ENCODE measurements around the gene PIP. TPM values are rescaled to one million over a fixed set of nuclear protein-coding genes. Genes with fewer than 3 reads are reported as not detected.
"Not testable (repeated sequence)": the region's sequence is repeated elsewhere in the genome, so short reads cannot be mapped to it uniquely, and the experiment has no call there.

PIP gene
- polyA plus RNA-seq, 3 donors from 2014 or later = not detected

DNA sequence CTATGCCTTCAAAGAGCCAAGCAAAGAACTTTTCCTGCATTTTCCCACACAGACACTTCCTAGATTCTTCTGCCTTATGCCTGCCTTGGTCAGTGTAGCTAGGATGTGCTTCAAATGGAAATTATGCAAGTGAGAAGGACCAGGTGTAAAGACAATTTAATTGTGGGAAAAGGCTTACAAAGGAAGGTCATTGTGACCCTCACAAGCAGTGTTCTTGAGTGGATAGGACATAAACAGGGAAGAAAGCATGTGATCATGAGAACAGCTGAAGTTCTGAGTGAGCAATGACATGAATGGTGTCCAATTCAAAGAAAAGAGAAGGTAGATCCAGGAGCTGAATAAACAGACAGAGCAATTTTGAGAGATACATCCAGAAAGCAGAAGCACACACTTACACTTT lies 1.3 kb upstream of the PIP start:
- Mint-ChIP-seq H3K4me1 (no peaks in the 10 kb centered on the region), H3K27ac (no peak overlapping the region), H3K4me3 (no peak overlapping the region), H3K27me3 (ENCODE audit: low read depth in 3 of 3) (peaks cover 1 to 8% (median 3%) of the 10 kb centered on the region in 3 donors), H3K36me3 (no peaks in the 10 kb centered on the region), H3K9me3 (peaks cover 0 to 12% (median under 1%) of the 10 kb centered on the region in 6 donors)
- DNase-seq = no peak

DNA sequence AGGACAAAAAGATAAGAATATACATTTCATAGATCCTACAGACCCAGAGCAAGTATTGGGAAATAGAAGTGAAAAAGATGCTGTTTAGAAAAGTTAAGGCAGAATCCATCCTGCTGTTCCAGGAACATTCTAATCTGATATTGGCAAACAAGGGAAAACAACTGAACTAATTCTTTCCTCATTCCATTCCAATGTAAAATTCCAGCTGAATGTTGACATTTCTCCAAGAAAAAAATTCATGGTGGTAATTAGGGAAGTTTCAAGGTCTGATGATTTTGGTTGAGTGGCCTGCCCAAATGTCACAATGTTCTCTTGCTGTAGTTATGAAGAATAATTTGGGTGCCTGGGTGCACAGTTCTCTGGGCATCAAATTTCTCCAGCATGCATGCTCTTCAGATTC lies 15.2 kb downstream of the PIP start:
- peaks cover 0 to 3% (median 0%) of the 10 kb centered on the region in 3 donors for H3K36me3 Mint-ChIP-seq
- peaks cover 3 to 11% (median 6%) of the 10 kb centered on the region in 3 donors for H3K27me3 Mint-ChIP-seq (ENCODE audit: low read depth in 3 of 3)
- no peaks in the 10 kb centered on the region for H3K4me1 Mint-ChIP-seq
- H3K4me3 Mint-ChIP-seq = no peak overlapping the region
- H3K9me3 Mint-ChIP-seq = peaks cover 0 to 10% (median 5%) of the 10 kb centered on the region in 6 donors
- no peak for DNase-seq
- H3K27ac Mint-ChIP-seq = no peak overlapping the region

DNA sequence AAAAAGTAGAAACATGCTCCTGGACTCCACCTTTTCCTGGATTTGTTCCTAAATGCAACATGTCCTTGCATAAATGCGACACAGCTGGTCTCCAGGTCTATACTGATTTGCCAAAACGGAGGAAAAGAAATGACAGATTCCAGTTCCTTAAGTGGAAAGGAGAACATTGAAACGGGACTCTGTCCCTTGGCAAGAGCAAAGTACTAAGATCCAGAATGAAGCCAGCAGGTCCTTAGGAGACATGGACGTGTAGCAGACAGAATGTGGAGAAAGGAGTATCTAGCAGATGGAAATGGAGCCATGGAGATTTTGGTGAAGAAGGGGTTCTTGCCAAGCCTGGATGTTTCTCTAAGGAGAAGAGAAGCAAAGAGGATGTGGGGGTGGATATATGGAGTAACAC lies 16.2 kb downstream of the PIP start:
- H3K9me3 Mint-ChIP-seq = peaks cover 0 to 10% (median 5%) of the 10 kb centered on the region in 6 donors
- peaks cover 4 to 11% (median 6%) of the 10 kb centered on the region in 3 donors for H3K27me3 Mint-ChIP-seq (ENCODE audit: low read depth in 3 of 3)
- no peak for DNase-seq
- peaks cover 0 to 3% (median 0%) of the 10 kb centered on the region in 3 donors for H3K36me3 Mint-ChIP-seq
- no peak overlapping the region for H3K27ac Mint-ChIP-seq
- no peaks in the 10 kb centered on the region for H3K4me1 Mint-ChIP-seq
- H3K4me3 Mint-ChIP-seq = no peak overlapping the region

DNA sequence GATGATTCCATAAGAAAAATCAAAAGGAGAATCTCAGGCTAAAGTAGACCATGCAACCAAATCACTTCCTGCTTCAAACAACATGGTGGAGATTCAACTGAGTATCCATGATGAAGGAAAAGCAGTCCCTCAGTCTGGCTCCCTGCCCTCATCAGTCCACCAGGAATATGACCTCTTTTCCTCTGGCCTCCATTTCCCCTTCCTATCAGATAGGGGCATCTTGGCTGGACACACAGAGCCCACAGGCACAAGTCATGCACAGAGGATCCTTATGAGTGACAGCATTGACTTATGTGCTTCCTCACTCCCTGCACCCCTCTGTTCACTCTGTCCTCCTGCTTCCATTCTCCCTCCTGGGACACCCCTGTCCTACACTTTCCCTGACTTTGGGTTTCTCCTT lies 16.8 kb downstream of the PIP start:
- Mint-ChIP-seq H3K9me3 (peaks cover 0 to 10% (median 5%) of the 10 kb centered on the region in 6 donors), H3K36me3 (peaks cover 0 to 3% (median 0%) of the 10 kb centered on the region in 3 donors), H3K4me1 (no peaks in the 10 kb centered on the region), H3K27me3 (ENCODE audit: low read depth in 3 of 3) (peaks cover 4 to 11% (median 6%) of the 10 kb centered on the region in 3 donors), H3K4me3 (no peak overlapping the region), H3K27ac (no peak overlapping the region)
- no peak for DNase-seq

DNA sequence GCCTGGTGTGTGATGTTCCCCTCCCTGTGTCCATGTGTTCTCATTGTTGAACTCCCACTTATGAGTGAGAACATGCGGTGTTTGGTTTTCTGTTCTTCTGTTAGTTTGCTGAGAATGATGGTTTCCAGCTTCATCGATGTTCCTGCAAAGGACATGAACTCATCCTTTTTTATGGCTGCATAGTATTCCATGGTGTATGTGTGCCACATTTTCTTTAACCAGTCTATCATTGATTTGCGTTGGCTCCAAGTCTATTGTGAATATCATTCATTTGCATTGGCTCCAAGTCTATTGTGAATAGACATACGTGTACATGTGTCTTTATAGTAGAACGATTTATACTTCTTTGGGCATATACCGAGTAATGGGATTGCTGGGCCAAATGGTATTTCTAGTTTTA lies 18.8 kb downstream of the PIP start:
- H3K36me3 Mint-ChIP-seq = not testable (repeated sequence)

DNA sequence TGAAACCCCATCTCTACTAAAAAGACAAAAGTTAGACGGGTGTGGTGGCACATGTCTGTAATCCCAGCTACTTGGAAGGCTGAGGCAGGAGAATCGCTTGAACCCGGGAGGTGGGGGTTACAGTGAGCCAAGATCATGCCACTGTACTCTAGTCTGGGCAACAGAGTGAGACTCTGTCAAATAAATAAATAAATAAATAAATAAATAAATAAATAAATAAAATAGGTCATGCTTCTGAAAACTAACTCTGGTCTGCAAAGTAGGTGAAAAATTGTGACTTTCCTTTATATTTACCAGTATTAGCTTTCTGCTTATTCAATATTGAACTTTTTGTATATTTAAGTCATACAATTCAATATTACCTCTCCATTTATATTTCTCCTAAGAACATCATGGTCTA lies 26.7 kb downstream of the PIP start:
- H3K4me1 Mint-ChIP-seq; H3K36me3 Mint-ChIP-seq; H3K9me3 Mint-ChIP-seq; H3K4me3 Mint-ChIP-seq; H3K27ac Mint-ChIP-seq; DNase-seq; H3K27me3 Mint-ChIP-seq (ENCODE audit: low read depth in 3 of 3): not testable (repeated sequence)

More for the DNA sequence above, 18.8 kb downstream of the PIP start:
- not testable (repeated sequence) for H3K27ac Mint-ChIP-seq; H3K9me3 Mint-ChIP-seq; H3K4me3 Mint-ChIP-seq; H3K27me3 Mint-ChIP-seq (ENCODE audit: low read depth in 3 of 3); DNase-seq; H3K4me1 Mint-ChIP-seq

DNA sequence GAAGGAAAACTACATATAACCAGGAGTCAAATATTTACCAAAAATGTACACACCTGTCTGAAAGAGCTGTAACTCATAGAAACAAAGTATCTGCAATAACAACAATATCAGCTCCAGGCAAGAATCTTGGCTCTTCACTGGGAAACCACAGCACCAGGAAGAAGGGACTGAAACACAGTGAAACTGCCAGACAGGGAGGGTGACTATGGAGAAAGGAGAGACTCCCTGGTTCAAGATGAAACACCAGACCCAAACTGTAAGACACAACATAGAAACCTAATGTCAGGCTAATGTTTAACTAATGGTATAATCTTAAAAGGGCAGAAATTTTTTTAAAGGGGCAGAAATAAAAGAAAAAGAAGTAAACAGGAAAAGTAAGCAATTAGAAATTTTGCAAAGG lies 39.8 kb downstream of the PIP start:
- Mint-ChIP-seq H3K9me3 (peaks cover 0 to 2% (median 0%) of the 10 kb centered on the region in 6 donors), H3K27me3 (ENCODE audit: low read depth in 3 of 3) (peaks cover 0 to 5% (median 2%) of the 10 kb centered on the region in 3 donors), H3K27ac (no peak overlapping the region), H3K4me1 (no peaks in the 10 kb centered on the region), H3K36me3 (no peaks in the 10 kb centered on the region), H3K4me3 (no peak overlapping the region)
- DNase-seq = no peak

DNA sequence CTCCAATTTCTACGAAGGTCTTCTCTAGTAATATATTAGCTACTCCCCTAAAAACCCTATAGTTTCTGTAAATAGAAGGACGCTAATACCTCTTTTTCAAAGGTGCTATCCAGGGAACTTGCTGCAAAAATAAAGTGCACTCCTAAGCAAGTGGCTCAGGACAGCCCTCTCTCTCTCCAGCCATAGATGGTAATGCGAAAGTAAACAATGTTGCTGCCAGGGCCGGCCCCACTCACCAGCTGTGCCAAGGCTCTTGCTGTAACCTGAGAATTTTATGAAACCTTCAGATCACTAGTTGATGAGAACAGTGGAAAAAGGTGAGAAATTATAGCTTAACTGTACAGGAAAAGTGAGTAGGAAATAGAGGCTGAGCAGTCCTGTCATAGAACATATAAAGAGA lies 40.5 kb downstream of the PIP start:
- Mint-ChIP-seq H3K4me3 (no peak overlapping the region), H3K27ac (no peak overlapping the region)

DNA sequence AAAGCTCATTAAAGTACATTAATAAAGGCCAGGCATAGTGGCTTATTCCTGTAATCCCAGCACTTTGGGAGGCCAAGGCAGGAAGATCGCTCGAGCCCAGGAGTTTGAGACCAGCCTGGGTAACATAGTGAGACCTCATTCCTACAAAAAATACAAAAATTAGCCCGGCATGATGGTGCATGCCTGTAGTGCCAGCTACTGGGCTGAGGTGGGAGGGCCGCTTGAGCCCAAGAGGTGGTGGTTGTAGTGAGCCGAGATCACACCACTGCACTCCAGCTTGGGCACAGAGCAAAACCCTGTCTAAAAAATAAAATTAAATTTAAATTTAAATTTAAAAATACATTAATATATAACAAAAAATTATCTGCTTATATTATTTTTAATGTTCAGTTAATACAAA lies 44.3 kb downstream of the PIP start:
- DNase-seq = no peak
- Mint-ChIP-seq H3K27ac (no peak overlapping the region), H3K9me3 (peaks cover 9 to 31% (median 12%) of the 10 kb centered on the region in 6 donors), H3K27me3 (ENCODE audit: low read depth in 3 of 3) (peaks cover 0 to 6% (median 4%) of the 10 kb centered on the region in 3 donors), H3K4me3 (no peak overlapping the region), H3K4me1 (no peaks in the 10 kb centered on the region), H3K36me3 (no peaks in the 10 kb centered on the region)

More for the DNA sequence above, 40.5 kb downstream of the PIP start:
- H3K36me3 Mint-ChIP-seq = no peaks in the 10 kb centered on the region
- peaks cover 0 to 8% (median 2%) of the 10 kb centered on the region in 3 donors for H3K27me3 Mint-ChIP-seq (ENCODE audit: low read depth in 3 of 3)
- H3K9me3 Mint-ChIP-seq = peaks cover 2 to 5% (median 3%) of the 10 kb centered on the region in 6 donors
- no peaks in the 10 kb centered on the region for H3K4me1 Mint-ChIP-seq
- no peak for DNase-seq

DNA sequence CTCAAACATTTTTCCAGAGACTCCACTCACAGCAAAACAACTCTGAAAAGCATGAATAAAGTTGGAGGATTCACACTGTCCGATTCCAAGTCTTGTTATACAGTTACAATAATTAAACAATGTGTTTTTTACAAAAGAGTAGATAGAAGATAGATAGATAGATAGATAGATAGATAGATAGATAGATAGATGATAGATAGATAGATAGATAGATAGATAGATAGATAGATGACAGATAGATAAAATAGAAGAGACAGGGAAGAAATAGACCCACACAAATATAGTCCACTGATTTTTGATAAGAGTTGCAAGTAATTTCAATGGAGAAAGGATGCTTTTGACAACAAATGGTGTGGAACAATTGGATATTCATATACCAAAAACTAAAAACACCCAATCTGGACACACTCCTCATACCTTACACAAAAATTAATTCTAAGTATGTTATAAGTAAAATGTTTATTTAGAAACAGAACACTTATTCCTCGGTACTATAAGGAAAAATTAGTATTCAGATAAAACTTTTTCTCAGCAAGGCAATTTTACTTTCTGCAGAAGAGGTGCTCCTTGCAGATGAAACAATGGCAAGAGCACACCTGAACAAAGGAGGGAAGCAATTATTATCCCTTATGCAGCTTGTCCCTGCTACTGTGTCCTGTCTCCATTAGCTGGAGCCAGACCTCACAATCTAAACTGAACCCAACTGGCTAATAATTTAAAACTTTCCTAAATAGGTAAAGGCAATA lies 45.7 kb downstream of the PIP start:
- no peak for DNase-seq
- Mint-ChIP-seq H3K27ac (no peak overlapping the region), H3K36me3 (no peaks in the 10 kb centered on the region), H3K9me3 (peaks cover 9 to 35% (median 14%) of the 10 kb centered on the region in 6 donors), H3K27me3 (ENCODE audit: low read depth in 3 of 3) (peaks cover 0 to 6% (median 2%) of the 10 kb centered on the region in 3 donors), H3K4me1 (no peaks in the 10 kb centered on the region), H3K4me3 (no peak overlapping the region)

DNA sequence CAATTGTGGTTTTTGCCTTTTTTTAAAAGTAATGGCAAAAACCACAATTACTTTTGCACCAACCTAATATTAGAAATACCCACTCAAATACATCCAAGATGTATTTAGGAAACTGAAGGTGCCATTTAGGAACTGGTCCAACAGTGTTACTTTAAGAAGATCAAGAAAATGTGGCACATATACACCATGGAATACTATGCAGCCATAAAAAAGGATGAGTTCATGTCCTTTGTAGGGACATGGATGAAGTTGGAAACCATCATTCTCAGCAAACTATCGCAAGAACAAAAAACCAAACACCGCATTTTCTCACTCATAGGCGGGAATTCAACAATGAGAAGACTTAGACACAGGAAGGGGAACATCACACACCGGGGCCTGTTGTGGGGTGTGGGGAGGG lies 48.9 kb downstream of the PIP start:
- peaks cover 9 to 35% (median 15%) of the 10 kb centered on the region in 6 donors for H3K9me3 Mint-ChIP-seq
- H3K36me3 Mint-ChIP-seq, H3K4me3 Mint-ChIP-seq, DNase-seq, H3K4me1 Mint-ChIP-seq, H3K27ac Mint-ChIP-seq: not testable (repeated sequence)
- H3K27me3 Mint-ChIP-seq (ENCODE audit: low read depth in 3 of 3) = peaks cover 0 to 16% (median 6%) of the 10 kb centered on the region in 3 donors

DNA sequence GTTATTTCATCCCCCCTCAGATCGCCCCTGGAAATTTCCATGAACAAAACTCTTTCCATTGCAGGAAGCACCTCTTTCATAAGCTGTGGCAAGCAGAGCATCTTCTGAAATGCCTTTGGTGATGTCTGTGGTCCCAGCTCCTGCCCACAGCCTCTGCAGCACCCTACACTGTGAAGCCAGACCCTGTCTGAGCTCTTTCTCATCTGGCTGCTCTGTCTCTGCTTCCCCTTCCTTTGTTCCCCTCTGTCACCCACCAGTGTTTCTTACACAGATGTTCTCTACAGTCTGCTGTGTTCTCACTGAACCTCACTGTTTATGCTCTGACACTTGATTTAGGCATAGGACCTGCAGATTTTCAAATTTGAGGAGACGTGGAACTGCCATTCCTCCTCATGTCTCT lies 49.5 kb downstream of the PIP start:
- H3K9me3 Mint-ChIP-seq = peaks cover 9 to 35% (median 15%) of the 10 kb centered on the region in 6 donors
- H3K27ac Mint-ChIP-seq = no peak overlapping the region
- peaks cover 0 to 19% (median 6%) of the 10 kb centered on the region in 3 donors for H3K27me3 Mint-ChIP-seq (ENCODE audit: low read depth in 3 of 3)
- H3K4me3 Mint-ChIP-seq = no peak overlapping the region
- H3K4me1 Mint-ChIP-seq = no peaks in the 10 kb centered on the region
- H3K36me3 Mint-ChIP-seq = no peaks in the 10 kb centered on the region
- no peak for DNase-seq

DNA sequence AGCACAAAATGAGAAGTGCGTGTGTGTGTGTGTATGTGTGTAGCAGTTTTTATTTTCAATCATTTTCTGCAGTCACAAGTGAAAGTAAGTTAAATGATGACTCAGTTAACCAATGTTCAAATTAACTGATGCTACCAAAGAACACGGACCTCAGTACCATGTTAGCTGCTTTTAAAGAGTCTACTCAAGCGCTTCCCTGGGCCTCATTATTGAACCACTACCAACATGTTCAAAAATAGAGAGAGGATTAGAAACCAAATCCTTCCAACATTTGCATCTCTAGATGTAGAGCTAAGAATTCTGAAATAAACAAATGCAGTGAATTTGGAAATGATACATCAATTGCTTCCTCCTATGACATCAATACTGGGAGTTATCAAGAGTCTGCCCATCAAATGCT lies 51.1 kb downstream of the PIP start, which contains the start of gene TAS2R39:
Gene TAS2R39 (plus strand): TSS at position 396 of the 400 bp plus-strand sequence. CDS start 0 bp downstream, at position 396.
- Mint-ChIP-seq H3K27ac (no peak within 1 kb of the TSS), H3K36me3 (no peaks in the 10 kb centered on the region), H3K9me3 (peaks cover 2 to 25% (median 10%) of the 10 kb centered on the region in 6 donors), H3K27me3 (ENCODE audit: low read depth in 3 of 3) (peaks cover 0 to 15% (median 5%) of the 10 kb centered on the region in 3 donors), H3K4me1 (no peaks in the 10 kb centered on the region), H3K4me3 (no peak within 1 kb of the TSS)
- DNase-seq = no peak

DNA sequence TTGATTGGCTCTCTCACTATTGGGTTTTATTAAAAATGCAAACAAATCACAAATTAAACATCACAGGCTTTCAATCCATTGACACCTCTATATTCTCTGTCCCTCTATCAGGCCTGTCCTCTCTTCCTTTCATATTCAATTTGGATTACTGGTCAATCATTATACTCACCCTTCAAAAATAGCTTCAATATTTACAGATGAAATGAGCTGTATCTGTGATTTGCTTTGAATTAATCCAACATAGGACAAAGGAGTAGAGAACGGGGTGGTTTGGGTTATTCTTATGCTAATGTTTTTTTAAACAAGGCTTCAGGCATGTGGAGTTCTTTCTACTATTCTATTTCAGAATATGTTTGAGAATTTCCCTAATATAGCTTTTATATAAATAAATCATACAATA lies 53.7 kb downstream of the PIP start:
- Mint-ChIP-seq H3K4me1 (no peaks in the 10 kb centered on the region), H3K36me3 (no peaks in the 10 kb centered on the region), H3K27ac (no peak overlapping the region), H3K4me3 (no peak overlapping the region), H3K27me3 (ENCODE audit: low read depth in 3 of 3) (peaks cover 0 to 17% (median 4%) of the 10 kb centered on the region in 3 donors), H3K9me3 (peaks cover 0 to 7% (median 4%) of the 10 kb centered on the region in 6 donors)
- DNase-seq = no peak
